Measurements from ENCODE around the gene NAB2.

GRCh38 chr12:57058454-57058853 is 30.5 kb upstream of the NAB2 start:
- TF ChIP-seq CTCF (IDR thresholded peaks at IDR 0.05; ENCODE audit: extremely low read depth in 1 of 2, insufficient read depth in 1 of 2, low read depth in 1 of 2, low read length in 2 of 2) (no peak), POLR2AphosphoS5 (IDR thresholded peaks at IDR 0.05; ENCODE audit: insufficient read depth, low read depth, low read length) (no peak), JUN (IDR thresholded peaks at IDR 0.05; ENCODE audit: borderline replicate concordance, insufficient read depth, insufficient read length, low read depth) (no peak), MAX (IDR thresholded peaks at IDR 0.05; ENCODE audit: insufficient read depth, insufficient read length) (no peak), POLR2A (IDR thresholded peaks at IDR 0.05; ENCODE audit: low read depth, low read length) (no peak), EZH2 (IDR thresholded peaks at IDR 0.05; ENCODE audit: borderline replicate concordance, low read depth, low read length, severe bottlenecking) (no peak)

All from endothelial cell of umbilical vein (primary cell).